Transverse colon (tissue), 3 donors: ENCODE measurements around the gene ZFX.

Experiments used
- CTCF ChIP-seq, 5 experiments: fragments of 200-600 bp in 3 of 5; fragments of 450-650 bp in 2 of 5; sonication (generic) in 3 of 5; IDR thresholded peaks; 1 replicate in 2 of 5; 2 replicates in 3 of 5; pipeline ENCODE4 v1.5.1; 2016 to 2017; ENCODE audit warnings: antibody characterized with exemption in 5 of 5, inconsistent platforms in 3 of 5, mild to moderate bottlenecking in 2 of 5, moderate library complexity in 1 of 5
- EP300 ChIP-seq: sonication (generic); formaldehyde crosslinking; IDR thresholded peaks from one replicate; pipeline ENCODE4 v1.6.1; 2017; ENCODE audit warnings: antibody characterized with exemption, low read depth

GRCh38 chrX:24196509-24196908, 47.0 kb downstream of the ZFX start:
- TF ChIP-seq CTCF (IDR thresholded peaks at IDR 0.05) (no peak), EP300 (no peak)
